Hematopoietic multipotent progenitor cell treated with erythropoietin and hydrocortisone succinate and interleukin-3 and kit ligand, for 4 days (in vitro differentiated cells): ENCODE data around the gene TMEM198.
A peak's percentile ranks its signal among the peaks of the same experiment; 100 is the strongest.

Experiments
- DNase-seq: peaks from one replicate; pipeline ENCODE4 v3.0.0-alpha.2; 2015

The TMEM198 gene

DNA sequence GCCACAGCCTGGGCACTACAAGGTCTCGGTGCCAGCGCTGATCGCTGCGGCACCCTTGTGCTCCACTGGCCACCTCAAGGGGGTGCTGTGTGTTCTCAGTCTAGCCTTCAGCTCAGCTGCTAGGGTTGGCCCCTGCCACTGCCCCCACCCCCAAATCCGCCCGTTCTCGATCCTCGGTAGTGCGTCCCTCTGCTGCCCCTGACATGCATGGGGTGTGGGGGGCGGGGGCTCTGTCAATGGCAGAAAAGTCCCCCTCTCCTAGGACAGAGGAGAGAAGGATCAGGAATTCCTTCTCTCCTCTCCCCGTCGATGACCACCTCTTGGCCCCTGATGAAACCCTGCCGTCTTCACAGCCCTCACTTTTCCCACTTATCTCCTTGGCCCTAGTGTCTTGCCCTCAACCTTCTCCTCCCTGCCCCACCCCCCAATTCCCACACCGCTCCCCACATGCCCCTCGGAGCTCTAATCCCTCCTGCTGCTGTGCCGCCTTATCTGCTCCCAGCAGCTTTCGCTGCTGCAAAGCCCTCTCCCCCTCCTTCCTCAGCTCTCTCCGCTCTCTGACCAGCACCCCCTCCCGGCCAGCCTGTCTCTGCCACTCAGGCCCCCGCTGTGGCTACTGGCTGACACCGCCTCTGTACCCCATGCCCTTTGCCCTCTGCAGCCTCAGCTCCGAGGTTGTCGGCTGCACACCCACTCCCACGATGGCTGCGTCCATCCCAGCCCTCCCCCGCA is 33.9 kb upstream of the TMEM198 start:
- peak; percentile 97 for DNase-seq

DNA sequence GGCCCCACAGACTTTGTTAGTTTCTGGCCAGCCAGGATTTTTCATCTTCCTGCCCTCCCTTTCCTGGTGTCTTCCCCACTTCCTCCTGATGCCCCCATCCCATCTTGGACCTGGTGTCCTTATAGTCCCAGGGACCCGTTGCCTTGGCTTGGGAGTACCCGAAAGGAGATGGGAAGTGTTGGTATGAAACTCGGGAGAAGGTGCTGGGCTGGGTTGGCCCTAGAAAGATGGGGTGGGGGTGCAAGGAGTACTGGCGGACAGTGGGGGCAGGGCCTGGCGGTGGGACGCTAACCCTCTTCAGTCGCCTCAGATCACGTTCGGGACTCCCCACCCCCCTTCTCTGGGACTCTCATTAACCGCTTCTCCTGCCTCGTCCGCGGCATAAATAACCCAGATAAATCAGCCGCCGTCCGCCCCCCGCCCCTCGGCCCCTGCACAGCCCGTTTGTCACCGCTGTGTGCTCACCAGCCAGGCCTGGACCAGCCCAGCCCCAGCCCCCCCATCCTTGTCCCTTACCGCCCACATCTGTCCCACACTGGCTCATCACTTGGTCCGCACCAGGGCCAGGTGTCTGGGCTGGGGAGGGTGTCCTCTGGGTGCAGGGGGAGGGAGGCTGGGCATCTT is 33.2 kb upstream of the TMEM198 start:
- peak; percentile 52 for DNase-seq

DNA sequence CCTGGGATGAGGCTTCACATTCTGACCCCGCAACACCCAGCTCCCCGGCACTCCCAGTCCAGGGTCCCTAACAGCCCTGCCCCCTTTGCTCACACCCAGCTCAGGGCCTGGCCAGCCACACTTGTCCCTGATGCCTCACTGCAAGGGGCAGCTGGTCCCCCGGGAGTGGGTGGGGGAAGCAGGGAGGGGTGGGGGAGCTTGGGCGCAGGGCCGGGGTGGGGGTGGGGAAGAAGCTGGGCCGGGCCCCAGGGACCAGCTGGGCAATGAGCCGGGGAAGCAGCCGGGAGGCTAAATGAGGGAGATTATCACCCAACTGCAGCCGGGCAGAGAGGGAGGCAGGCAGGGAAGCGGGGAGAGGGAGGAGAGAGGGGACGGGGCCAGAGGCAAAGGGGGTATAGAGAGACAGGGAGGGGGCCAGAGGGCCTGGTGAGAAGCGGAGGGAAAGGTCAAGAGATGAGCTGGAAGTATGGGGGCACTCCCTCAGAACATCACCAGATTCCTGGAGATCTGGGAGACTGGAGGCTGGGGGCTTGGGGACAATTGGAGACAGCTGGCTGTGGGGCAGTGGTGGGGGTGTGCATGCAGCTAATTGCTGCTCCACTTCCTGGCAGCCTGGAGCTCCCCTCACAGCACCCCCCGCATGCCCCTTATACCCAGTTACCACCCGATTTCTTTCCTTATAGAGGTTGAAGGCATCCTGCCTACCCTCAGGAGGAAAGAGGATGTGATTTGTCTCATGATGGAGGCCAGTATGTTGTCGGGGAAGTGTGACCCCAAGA is 32.1 kb upstream of the TMEM198 start:
- peak; percentile 85 for DNase-seq

DNA sequence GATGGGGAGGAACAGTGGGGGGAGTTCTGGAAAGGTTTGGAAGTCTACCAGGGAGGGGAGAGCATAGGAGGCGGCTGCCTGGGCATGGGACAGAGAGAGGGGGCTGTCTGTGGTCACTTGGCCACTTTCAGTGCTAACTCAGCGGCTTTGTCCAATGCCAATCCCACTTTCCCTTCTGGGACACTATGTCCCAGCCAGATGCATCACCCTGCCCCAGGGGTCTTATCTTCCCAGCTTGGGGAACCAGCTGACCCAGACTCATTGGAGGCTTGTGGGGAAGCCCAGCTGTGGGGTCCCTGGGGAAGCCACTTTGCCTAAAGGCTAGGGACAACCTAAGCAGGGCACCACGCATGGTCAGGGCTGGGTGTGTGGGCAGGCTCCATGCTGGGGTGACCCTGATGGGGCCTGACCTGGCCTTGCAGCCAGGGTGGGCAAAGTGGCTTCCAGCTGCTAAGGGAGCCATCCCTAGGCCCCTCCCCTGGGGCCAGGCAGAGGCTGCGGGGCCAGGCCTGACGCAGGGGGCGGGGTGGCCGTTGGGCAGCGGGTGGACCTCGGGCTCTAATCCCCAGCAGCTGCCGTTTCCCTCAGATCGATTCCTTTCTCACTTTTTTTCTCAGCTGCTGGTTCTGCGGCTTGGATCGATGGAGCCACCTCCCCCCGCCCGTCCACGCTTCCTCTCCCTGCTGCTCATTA is 31.2 kb upstream of the TMEM198 start:
- DNase-seq = no peak

DNA sequence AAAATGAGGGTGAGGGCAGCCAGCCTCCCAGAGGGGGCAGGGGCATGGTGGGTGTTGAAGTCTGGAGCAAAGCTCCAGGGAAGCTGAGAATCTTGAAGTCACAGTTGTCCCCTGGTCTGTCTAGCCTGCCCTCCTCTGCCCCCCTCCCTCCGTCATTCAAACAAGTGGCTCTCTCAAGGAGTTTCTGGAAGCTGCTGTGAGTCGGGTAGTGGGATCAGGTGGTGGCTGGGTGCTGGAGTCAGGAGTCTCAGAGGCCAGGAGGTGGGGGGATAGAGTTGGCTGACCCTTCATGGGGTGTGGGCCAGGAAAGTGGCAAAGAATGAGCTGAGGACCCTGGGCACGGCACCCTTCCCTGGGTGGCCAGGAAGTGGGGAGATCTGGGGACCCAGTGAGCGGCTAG is 30.0 kb upstream of the TMEM198 start:
- DNase-seq = no peak

DNA sequence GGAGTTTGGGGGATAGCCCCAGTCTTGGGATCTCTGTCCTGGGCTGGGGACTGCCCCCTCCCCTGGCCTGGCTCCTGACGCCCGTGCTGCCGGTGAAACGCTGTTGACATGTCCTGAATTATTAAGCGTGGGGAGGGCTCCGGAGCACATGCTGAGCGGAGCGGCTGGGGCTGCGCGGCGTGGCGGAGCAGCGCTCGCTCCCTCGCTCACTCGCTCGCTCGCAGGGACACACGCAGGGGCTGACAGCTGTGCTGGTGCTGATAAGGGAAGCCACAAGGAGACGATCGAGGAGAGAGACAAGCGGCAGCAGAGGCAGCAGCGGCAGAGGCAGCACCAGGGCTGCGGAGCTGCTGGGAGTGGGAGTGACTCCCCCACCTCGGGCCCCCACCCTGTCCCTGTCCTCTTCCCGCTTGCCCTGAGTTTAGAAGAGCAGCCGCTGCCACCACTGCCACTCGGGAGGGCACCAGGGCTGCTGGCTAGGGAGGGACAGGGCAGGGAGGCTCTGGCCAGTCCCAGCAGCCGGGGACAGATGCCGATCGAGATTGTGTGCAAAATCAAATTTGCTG is 29.5 kb upstream of the TMEM198 start, which contains the start of gene ASIC4:
ASIC4 (plus strand) TSS at position 287 of the 566 bp plus-strand sequence; CDS start at position 530, 243 bp downstream.
- peak; percentile 97 for DNase-seq

DNA sequence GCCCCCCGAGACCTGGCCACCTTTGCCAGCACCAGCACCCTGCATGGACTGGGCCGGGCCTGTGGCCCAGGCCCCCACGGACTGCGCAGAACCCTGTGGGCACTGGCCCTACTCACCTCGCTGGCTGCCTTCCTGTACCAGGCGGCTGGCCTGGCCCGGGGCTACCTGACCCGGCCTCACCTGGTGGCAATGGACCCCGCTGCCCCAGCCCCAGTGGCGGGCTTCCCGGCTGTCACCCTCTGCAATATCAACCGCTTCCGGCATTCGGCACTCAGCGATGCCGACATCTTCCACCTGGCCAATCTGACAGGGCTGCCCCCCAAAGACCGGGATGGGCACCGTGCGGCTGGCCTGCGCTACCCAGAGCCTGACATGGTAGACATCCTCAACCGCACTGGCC is 29.0 kb upstream of the TMEM198 start:
- DNase-seq = no peak

DNA sequence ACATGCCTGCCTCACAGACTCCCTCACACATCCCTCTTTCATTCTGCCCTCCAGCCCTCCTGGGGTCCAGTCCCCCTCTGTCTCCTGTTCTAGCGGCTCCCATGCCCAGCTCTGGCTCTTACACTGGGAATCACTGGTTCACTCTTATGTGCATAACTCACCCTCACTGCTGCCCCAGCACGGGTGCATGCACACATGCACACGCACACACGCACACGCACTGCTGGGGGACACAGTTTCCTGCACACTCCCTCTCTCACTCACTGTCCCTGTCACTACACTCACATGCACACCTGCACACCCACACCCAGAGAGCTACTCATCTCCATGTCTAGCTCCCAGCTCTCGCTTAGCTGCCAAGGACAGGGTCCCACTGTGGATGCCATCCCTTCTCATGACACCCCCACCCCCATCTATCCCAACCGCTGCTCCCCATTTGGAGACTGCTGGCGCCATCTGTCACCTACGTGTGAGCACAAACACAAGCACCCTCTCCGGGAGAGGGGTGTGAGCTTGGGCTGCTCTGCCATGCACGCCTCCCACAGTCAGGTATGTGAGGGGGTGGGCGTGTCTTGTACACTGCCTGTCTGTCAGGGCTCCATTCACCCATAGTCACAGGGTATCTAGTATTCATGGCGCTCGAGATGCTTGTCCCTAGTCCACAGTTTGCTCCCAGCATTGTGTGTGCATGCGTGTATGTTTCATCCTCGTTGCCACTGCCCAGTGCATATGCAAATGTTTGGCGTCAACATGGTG is 27.8 kb upstream of the TMEM198 start:
- no peak for DNase-seq

DNA sequence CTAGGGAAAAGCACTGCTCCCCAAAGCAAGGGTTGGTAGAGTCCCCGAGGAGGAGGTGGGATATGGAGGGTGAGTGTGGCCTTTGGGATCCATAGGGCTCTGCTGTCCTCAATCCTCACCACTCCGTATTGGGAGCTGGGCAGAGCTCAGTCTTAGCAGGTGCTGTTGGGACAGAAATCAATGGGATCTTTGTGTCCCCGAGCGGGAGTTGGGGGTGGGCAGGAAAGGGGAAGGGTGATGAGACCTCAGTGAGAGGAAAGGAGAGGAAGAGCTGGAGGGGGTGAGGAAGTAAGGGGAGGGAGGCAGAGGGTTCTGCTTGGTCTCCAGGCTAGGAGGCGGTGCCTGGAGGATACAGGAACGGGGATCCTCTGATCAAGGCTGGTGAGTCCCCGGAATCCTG is 26.9 kb upstream of the TMEM198 start:
- no peak for DNase-seq

DNA sequence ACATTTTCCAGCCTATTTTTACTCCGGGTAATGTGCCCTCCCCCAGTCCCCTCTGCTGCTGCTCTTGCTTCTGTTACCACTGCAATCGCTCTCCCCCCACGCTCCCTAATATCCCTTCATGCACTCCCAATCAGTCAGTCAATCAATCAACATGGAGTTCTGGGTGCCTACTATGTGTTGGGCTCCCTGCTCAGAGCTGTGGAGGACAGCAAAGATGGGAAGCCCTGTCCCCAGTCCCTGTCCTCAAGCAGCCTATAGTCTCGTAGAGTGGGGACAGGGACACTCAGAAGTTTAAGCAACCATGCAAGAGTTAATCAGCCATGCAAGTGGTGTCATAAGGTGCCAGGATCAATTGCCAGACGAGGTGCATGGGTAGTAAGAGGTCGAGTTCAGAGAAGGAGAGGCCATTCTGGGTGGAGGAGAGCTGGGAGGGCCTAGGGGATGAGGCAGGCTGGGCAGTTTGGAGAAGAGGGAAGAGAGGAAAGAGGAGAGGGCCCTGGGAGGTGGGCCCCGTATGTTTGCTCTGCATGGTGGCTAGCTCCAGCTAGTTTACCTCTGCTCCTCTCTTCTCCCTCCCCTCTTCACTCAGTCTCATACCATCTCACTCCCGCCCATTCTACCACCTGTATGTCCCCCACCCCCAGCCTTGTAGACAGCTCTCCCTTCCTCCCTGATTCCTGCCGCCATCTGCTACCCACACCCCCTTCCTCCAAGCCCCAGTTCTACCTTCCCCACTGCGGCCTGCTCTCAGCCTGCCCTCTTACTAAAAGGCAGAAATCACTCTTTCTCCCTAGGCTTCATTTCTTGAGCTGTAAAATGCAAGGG is 25.7 kb upstream of the TMEM198 start:
- DNase-seq = no peak

DNA sequence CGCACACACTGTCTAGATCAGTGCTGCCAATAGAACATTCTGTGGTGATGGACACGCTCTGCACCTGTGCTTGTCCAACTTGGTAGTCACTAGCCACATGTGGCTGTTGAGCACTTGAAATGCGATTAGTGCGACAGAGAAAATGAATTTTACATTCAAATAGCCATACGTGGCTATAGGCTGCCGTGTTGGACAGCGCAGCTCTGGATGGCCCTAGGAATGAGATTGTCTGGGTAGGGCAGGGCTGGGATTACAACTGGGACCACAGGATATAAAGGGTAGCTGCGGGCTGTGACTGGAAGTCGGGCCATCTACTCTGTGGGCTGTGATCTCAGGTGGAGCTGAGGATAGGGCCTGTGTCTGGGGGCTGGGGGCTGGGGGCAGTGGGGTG is 24.3 kb upstream of the TMEM198 start:
- no peak for DNase-seq

DNA sequence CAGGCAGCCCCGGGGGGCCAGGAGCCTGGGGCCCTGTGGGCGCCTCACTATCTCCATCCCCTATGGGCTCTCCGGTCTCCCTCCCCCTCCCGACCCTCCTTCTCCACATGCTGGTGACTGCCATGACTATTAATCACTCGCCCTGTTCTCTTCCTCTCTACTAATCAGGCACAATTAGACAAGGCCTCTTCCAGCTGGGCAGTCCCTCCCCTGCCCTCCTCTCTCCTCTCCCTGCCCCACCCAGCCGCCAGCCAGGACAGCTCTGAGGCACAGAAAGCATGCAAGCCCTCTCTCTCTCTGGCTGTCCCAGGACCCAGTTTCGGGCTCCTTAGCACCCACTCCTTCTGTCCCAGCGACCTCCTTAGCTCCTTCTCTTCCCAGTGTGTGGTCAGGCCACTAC is 23.7 kb upstream of the TMEM198 start:
- peak; percentile 74 for DNase-seq

DNA sequence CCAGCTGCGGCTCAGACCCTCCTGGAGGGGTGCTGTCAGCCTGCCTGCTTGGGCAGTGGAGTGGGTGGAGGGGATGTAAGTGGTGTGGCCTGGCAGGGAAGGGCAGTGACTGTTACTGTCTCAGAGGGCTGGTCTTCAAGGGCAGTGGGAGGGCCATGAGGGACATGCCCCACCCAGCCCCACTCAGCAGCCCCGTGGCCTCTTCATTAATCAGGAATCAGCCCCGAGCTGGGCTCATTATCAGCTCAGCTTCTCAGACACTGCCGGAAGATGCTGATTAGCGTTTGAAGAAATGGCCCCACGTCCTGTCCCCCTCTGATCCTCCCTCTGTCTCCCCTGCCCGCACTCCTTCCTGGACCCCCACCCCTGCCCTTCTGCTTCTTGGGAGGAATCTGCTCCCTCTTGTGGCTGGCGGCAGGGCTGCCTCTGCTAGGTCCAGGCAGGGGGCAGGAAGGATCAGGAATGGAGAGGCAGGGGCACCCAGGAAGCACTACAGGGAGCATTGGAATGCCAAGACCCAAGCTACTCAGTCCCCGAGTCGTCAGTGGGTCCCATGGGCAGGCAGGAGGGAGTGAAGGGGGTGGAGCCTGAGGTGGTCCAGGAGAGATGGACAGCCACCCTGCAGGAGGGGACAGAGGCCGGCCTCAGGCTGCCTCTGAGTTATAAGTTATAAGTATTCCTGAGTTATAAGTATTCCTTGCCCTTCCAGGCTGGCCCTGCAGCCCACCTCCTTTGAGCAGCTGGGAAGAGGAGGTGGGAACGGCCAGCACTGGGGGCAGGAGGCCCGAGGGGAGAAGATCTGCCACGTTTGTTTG is 22.6 kb upstream of the TMEM198 start:
- peak; percentile 95 for DNase-seq

DNA sequence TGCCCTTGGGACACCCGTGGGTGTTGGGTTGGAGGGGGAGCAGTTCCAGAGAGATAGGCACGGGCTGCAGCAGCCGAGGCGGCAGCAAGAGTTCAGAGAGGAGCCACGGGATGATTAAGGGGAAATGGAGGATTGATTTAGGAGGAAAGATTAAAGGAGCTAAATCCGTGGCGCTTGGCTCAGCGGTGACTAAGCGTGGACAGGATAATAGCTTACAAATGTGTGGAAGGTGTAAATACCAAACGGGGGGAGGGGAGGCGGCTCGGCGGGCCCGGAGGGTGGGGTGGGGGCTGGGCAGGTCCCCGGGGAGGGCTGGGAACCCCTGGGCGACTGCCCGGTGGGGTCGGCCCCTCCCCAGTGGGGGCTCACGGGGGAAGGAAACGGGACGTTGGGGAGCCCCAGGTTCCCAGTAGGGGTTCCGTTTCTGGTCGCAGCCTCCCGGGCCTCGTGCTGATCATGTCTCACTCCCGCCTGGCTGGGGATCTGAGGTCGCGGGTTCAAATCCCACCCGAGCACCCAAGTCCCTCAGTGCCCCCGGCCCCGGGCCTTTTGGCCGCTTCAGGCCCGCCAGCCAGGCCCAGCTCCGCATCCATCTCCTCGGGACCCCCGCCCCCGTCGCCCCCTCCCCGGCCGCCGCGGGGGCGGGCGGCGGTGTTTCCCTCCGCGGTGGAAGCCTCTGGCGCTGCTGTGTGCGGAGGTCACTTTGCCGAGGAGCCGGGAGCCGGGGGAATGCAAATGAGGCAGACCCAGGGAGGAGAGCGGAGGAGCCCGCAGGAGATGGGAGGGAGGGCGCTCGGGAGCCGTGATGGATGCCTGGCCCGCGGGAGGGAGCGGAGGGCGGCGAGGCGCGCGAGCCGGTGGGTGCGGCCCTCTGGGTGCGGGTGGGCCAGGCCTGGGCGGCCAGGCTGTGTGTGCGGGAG is 21.5 kb upstream of the TMEM198 start:
- peak; percentile 57 for DNase-seq

DNA sequence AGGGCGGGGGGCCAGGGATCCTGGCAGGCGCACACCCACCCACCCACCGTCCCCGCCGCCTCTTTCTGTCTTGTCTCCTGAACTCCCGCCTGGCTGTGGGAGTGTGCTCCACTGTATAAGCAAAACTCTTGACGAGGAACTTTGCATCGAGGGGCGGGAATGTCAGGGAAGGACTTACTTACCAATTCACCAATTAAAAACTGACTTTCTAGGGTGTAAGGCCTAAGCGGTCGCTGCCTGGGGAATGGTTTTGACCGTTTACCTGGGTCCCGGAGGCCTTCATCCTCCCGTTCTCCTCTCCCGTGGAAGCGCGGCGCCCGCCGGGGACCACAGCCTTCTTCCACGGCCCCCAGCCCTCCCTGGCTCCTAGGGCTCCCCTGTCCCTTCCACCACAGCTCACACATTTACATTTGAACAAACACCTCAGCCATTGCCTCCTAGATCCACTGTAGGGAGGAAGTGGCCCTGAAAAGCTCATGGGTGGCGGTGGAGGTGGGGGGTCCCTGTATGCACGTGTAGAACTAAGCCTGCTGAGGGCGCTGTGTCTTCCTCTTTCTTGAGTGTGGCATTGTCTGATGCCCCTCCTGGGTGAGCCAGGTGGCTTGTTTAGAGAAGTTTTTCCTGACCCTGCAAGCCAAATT is 20.7 kb upstream of the TMEM198 start:
- peak; percentile 52 for DNase-seq

DNA sequence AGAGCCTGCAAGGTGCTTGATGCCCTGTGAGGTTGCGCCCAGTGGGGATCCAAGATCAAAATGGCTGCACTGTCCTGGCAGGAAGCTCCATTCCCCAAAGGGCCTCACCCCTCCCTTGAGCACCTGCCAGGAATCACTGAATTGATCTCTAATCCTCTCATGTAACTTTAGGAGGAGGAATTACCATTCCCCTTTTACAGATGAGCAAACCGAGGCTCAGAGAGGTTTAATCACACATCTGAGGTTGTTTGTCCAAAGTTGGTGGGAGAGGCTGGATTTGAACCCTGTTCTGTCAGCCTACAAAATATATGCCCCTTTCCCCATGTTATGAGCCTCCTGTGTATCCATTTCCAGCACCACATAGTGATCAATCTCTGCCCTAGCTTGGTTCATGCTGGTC is 19.0 kb upstream of the TMEM198 start:
- no peak for DNase-seq

DNA sequence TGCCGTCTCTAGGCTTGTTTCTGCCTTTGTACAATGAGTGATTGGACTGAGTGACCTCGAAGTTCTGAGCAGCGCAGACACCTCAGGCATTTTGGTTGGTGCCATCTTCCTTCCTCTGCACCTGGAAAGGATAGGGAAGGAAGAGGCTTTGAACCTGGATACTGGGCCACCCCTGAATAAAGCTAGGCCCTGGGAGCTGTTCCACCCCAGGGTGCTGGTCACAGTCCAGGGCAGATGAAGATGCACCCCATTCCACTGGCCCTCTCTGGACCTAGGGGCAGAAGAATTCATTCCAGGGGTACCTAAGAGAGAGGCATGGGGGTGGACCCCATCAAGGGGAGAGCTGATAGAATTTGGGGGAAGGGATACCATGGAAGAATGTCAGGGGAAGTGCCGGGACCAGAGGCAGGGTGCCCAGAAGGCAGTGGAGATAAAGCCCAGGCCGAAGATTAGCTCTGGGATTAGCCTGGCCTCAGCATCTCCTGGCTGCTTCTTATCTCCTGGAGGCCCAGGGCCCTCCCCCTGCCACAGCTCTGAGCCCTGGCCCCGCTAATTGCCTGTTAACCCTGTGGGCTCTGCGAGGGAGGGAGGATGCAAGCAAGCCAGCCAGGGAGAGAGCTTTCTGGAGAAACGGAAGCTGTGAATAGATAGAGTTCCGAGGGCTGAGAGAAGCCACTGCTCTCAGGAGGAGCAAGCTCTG is 18.1 kb upstream of the TMEM198 start:
- peak; percentile 93 for DNase-seq
